Measurements from ENCODE around the gene GPD1L.

DNA sequence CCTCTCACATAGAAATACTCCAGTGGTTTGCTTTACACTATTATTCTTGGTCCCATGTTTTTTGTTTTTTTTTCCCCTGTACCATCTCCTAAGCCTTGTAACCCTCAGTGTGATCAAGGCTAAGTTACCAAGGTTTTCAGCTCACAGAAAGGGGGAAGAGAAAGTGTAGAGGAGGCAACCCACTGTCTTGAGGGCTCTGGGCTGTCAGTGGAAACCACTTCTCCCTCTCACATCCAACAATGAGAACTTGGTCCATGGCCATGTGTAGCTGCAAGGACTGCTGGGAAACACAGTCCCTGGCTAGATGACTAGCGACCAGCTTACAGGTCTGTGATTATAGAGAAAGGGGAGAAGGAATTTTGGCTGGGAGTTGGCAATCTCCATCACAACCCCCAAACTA is 30.3 kb downstream of the GPD1L start:
- TF ChIP-seq KLF9 (tag by site-specific recombination; IDR thresholded peaks at IDR 0.05; ENCODE audit: low read depth) (no peak), ZNF747 (tag by site-specific recombination; IDR thresholded peaks at IDR 0.05) (no peak), ZNF112 (tag by site-specific recombination; IDR thresholded peaks at IDR 0.05) (no peak)
